AG04450 (cell line): ENCODE measurements around the gene RPAP2. TPM values are rescaled to one million over a fixed set of nuclear protein-coding genes. Genes with fewer than 3 reads are reported as not detected.

ENCODE experiments used
- CTCF ChIA-PET: fragments of 300-600, 350-600 bp; formaldehyde crosslinking; extraction: SDS; loops from one replicate; lab custom pipeline; 2022; ENCODE audit warnings: antibody characterized with exemption, inconsistent platforms; lab: Charles Lee
- POLR2A ChIA-PET: fragments of 350-600 bp; formaldehyde crosslinking; extraction: SDS; loops from one replicate; lab custom pipeline; 2021; ENCODE audit warnings: antibody characterized with exemption, inconsistent platforms; lab: Yijun Ruan, JAX
- DNase-seq: peaks from one replicate; pipeline ENCODE4 v3.0.0-alpha.2; 2011; ENCODE audit warnings: low read depth, low spot score
- H3K27ac ChIP-seq: one replicate; pipeline ENCODE4 v1.5.1; 2012; ENCODE audit warnings: low read depth, low read length, control low read depth
- H3K27me3 ChIP-seq: one replicate; pipeline ENCODE4 v1.6.0; 2012; ENCODE audit warnings: low read length; ENCODE audit not compliant: control insufficient read depth, insufficient read depth
- H3K4me3 ChIP-seq: 2 replicates; pipeline ENCODE4 v1.5.1; 2011; ENCODE audit warnings: mild to moderate bottlenecking, low read depth, low read length, control low read depth
- H3K9me3 ChIP-seq: 2 replicates; pipeline ENCODE4 v1.5.1; 2012; ENCODE audit warnings: low read length; ENCODE audit not compliant: control insufficient read depth, insufficient read depth
- polyA plus RNA-seq: library from polyadenylated mRNA; depleted of rRNA; stranded (reverse); fragments of >200 nt; gene quantifications from 2 replicates; pipeline ENCODE4 v1.2.3, GENCODE V29; 2011
- TF ChIP-seq, protein P1 (sequence below): IDR thresholded peaks from 2 replicates; pipeline ENCODE4 v1.5.1; 2011; ENCODE audit warnings: low read depth, low read length, control low read depth, inconsistent platforms

RPAP2 gene
- polyA plus RNA-seq, 1 experiment, result 21.5 TPM

DNA sequence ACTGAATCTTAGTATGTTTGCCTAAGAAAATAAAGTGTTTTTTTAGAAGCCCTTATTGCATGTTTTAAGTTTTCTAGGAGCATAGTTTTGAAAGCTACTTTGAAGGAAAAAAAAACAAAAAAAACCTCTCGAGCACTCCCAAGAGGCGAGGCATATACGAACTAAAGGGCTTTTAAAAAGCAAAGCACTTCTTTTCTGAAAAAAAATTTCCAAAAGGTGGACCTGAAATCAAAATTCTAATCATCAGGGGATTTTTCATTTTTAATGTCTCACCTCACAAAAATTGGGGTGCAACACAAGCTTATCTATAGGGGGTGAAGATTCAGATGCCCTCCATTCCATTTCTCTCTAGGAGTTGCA lies 666 bp upstream of the RPAP2 start:
- TF ChIP-seq, protein P1, sequence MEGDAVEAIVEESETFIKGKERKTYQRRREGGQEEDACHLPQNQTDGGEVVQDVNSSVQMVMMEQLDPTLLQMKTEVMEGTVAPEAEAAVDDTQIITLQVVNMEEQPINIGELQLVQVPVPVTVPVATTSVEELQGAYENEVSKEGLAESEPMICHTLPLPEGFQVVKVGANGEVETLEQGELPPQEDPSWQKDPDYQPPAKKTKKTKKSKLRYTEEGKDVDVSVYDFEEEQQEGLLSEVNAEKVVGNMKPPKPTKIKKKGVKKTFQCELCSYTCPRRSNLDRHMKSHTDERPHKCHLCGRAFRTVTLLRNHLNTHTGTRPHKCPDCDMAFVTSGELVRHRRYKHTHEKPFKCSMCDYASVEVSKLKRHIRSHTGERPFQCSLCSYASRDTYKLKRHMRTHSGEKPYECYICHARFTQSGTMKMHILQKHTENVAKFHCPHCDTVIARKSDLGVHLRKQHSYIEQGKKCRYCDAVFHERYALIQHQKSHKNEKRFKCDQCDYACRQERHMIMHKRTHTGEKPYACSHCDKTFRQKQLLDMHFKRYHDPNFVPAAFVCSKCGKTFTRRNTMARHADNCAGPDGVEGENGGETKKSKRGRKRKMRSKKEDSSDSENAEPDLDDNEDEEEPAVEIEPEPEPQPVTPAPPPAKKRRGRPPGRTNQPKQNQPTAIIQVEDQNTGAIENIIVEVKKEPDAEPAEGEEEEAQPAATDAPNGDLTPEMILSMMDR, result no peak; the same call in 1 of the 2 replicates
- H3K27me3 ChIP-seq, result no peaks in the 10 kb centered on the region
- peak overlapping the region; percentile 83 for H3K4me3 ChIP-seq
- ChIA-PET POLR2A (no interaction called here), CTCF (interaction anchor here (0.7 to 1.1 kb wide), 5 partner anchors 8 to 500 kb away, joined by 3 to 10 read pairs (median 3); no protein-coding TSS in a partner anchor)
- peak overlapping the region; percentile 85 for H3K27ac ChIP-seq
- DNase-seq, result no peak
- H3K9me3 ChIP-seq, result no peaks in the 10 kb centered on the region; the same call in 1 of the 2 replicates

DNA sequence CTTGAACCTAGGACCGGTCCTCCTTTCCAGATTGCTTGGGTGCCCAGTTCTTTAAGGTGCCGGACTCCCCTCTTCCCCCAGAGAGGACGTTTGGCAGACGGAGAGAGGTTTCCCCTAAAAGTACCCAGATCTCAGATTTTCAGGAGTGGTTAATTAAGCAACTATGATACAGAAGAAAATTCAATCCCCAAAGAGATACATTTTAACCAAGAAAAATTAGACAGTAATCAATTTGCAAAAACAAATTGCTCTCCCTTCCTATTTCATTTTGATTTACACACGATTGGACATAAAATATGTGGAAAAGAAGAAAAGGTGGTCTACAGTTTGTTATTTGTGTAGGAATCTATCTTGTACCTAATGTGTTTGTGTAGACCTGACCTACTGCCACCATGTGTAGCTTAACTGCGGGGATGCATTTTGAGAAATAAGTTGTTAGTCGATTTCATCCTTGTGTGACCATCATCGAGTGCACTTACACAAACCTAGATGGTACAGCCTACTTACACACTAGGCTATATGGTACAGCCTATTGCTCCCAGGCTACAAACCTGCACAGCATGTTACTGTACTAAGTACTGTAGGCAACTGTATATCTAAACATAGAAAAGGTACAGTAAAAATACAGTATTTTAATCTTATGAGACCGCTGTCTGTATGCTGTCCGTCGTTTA lies 755 bp downstream of the RPAP2 start:
- POLR2A ChIA-PET, result no interaction called here
- Histone ChIP-seq H3K9me3 (no peaks in the 10 kb centered on the region; the same call in 1 of the 2 replicates), H3K27ac (peak overlapping the region; percentile 85), H3K27me3 (no peaks in the 10 kb centered on the region), H3K4me3 (peak overlapping the region; percentile 83)
- TF ChIP-seq, protein P1, result no peak
- CTCF ChIA-PET, result interaction anchor here (1.8 to 5.7 kb wide), 3 partner anchors 9 to 303 kb away, joined by 11 to 22 read pairs (median 11); no protein-coding TSS in a partner anchor
- DNase-seq, result no peak

DNA sequence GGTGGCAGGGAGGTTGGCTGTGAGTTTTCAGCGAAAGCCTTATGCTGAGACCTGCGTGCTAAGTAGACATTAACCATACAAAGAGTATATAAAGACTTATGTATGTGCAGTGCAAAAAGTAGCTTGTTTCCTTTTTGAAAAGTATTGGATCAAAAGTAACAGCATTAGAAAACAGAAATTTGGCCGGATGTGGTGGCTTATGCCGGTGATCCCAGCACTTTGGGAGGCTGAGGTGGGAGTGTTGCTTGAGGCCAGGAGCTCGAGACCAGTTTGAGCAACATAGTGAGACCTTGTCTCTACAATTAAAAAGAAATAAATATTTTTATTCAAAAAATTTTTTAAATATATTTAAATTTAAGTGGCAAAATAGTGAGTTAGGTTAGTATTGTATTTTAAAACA lies 2.2 kb downstream of the RPAP2 start:
- H3K9me3 ChIP-seq, result no peaks in the 10 kb centered on the region; the same call in 1 of the 2 replicates
- POLR2A ChIA-PET, result no interaction called here
- CTCF ChIA-PET, result interaction anchor here (0.5 to 5.7 kb wide), 6 partner anchors 9 to 322 kb away, joined by 3 to 22 read pairs (median 10); no protein-coding TSS in a partner anchor
- TF ChIP-seq, protein P1, result no peak
- H3K4me3 ChIP-seq, result no peak overlapping the region
- no peak overlapping the region for H3K27ac ChIP-seq
- no peaks in the 10 kb centered on the region for H3K27me3 ChIP-seq
- no peak for DNase-seq

DNA sequence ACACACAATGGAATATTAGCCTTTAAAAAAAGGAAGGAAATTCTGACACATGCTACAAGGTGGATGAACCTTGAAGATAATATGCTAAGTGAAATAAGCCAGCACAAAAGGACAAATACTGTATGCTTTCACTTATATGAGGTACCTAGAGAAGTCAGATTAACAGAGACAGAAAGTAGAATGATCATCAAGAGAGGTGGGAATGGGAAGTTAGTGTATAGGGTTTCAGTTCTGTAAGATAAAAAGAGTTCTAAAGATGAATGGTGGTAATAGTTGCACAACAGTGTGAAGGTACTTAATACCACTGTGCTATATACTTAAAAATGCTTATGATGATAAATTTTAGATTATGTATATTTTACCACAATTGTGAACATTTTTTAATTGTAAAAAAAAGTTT lies 7.2 kb downstream of the RPAP2 start:
- POLR2A ChIA-PET, result no interaction called here
- CTCF ChIA-PET, result interaction anchor here (1.7 kb wide), 1 partner anchor 309 kb away, joined by 5 read pairs; no protein-coding TSS in a partner anchor
- H3K4me3 ChIP-seq, result no peak overlapping the region
- H3K9me3 ChIP-seq, result no peaks in the 10 kb centered on the region
- TF ChIP-seq, protein P1, result no peak
- no peaks in the 10 kb centered on the region for H3K27me3 ChIP-seq
- DNase-seq, result no peak
- H3K27ac ChIP-seq, result no peak overlapping the region

DNA sequence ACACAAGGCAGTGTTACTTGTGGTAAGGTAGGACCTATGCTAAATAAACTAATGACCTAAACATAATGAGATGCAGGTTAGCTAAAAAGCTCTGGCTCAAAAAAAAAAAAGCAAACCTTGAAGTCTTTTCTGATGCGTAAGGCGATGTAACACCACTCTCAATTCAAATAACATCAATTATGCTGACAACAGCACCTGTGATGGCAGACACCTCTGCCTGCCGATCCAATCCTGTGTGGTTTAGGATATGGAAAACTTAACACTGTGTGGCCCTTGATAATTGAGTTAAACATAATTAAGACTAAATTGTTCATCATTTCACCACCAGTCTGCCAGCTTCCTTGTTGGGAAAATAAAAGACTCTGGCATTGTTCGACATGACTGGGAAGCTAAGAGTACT lies 9.1 kb downstream of the RPAP2 start:
- ChIA-PET POLR2A (no interaction called here), CTCF (interaction anchor here (0.9 to 1.4 kb wide), 2 partner anchors 18 to 310 kb away, joined by 3 to 4 read pairs; no protein-coding TSS in a partner anchor)
- H3K27me3 ChIP-seq, result no peaks in the 10 kb centered on the region
- H3K9me3 ChIP-seq, result no peaks in the 10 kb centered on the region
- H3K27ac ChIP-seq, result no peak overlapping the region
- no peak for DNase-seq
- TF ChIP-seq, protein P1, result no peak
- no peak overlapping the region for H3K4me3 ChIP-seq
